Adrenal gland (tissue), 12 donors: ENCODE data around the gene RAP1GAP. TPM values are rescaled to one million over a fixed set of nuclear protein-coding genes. Genes with fewer than 3 reads are reported as not detected.
A peak's percentile ranks its signal among the peaks of the same experiment; 100 is the strongest.

Experiments
- DNase-seq, 7 donors: peaks; one replicate each; pipeline ENCODE4 v3.0.0-alpha.2; 2019 to 2020
- H3K27ac ChIP-seq, 5 donors: fragments of 200-600 bp; sonication (generic) in 4 of 5; 1 replicate in 3 of 5; 2 replicates in 2 of 5; pipeline versions ENCODE4 v1.5.1 to v1.8.0; 2016 to 2020; ENCODE audit warnings: mild to moderate bottlenecking in 1 of 5
- H3K27me3 ChIP-seq: fragments of 200-600 bp; 2 replicates; pipeline ENCODE4 v1.8.0; 2021
- H3K36me3 ChIP-seq, 2 donors: fragments of 200-600 bp; replicated peaks in 1 of 2; 1 replicate in 1 of 2; 2 replicates in 1 of 2; pipeline versions ENCODE4 v1.5.1 to v1.8.0; 2018 to 2022
- H3K4me1 ChIP-seq, 2 donors: fragments of 200-600 bp; replicated peaks in 1 of 2; 1 replicate in 1 of 2; 2 replicates in 1 of 2; pipeline versions ENCODE4 v1.5.1 to v1.8.0; 2018 to 2021
- H3K4me3 ChIP-seq, 4 donors: fragments of 200-600 bp; sonication (generic) in 3 of 4; one replicate each; pipeline ENCODE4 v1.5.1; 2016 to 2018
- H3K9me3 ChIP-seq, 3 donors: fragments of 200-600 bp; sonication (generic) in 1 of 3; replicated peaks in 1 of 3; 1 replicate in 2 of 3; 2 replicates in 1 of 3; pipeline versions ENCODE4 v1.5.1 to v1.8.0; 2016 to 2021
- CTCF ChIP-seq, 6 experiments: fragments of 450-650 bp in 4 of 6; fragments of 200-600 bp in 2 of 6; sonication (generic) in 1 of 6; IDR thresholded peaks; 1 replicate in 5 of 6; 2 replicates in 1 of 6; pipeline versions ENCODE4 v1.5.1 to v1.8.0; 2016 to 2021; ENCODE audit warnings: antibody characterized with exemption in 6 of 6, mild to moderate bottlenecking in 2 of 6, moderate library complexity in 1 of 6
- POLR2A ChIP-seq, 2 donors: fragments of 450-650 bp; IDR thresholded peaks; one replicate each; pipeline ENCODE4 v1.6.1; 2017; ENCODE audit warnings: antibody characterized with exemption in 2 of 2, mild to moderate bottlenecking in 2 of 2, moderate library complexity in 1 of 2
- WGBS, 4 donors: extraction: QIAGEN DNeasy Blood & Tissue Kit in 2 of 4; methylation state at CpG; one replicate each; pipeline versions ENCODE4 v1.1.5 to v1.1.7; 2013 to 2017; 5-methylcytosine and 5-hydroxymethylcytosine counted together
- intact Hi-C, 2 donors: fragments of 100-400 bp; cut with DNase I; formaldehyde crosslinking; loops; one replicate each; pipeline versions ENCODE4 v1.14.1 to v1.15.0; 2022 to 2023
- polyA plus RNA-seq, 3 donors: library from polyadenylated mRNA; stranded (reverse); fragments of 200-250 nt in 2 of 3; fragments of 350-450 nt in 1 of 3; fragmentation: Illumina TruSeq in 1 of 3; extraction: RNeasy Lipid Tissue Mini Kit (QIAGEN cat#74804) in 1 of 3; gene quantifications; one replicate each; pipeline ENCODE4 v1.2.3, GENCODE V29; 2013 to 2014
- total RNA-seq, 9 donors: library from RNA; depleted of rRNA in 4 of 9; stranded (reverse); fragments of >200 nt in 4 of 9; fragments of 120-200 nt in 1 of 9; fragmentation: NEBNext Ultra II Directional in 1 of 9; extraction: Animal tissue kit (Norgen Biotek cat#: 25700) in 1 of 9; gene quantifications; one replicate each; pipeline versions ENCODE4 v1.1.0 to v1.2.4, GENCODE V29; 2013 to 2023
- donor health status: healthy with polysubstance abuse.
- donor health status: Bipolar disorder and iron deficiency.
- donor health status: DM: yes; HTN: yes; CAD: no.
- donor health status: DM: no; HTN: no; CAD: no.
- donor health status: DM: no; HTN: no; CAD: no.
- donor health status: DM: yes; HTN: yes; CAD: no.

The RAP1GAP gene
- total and polyA plus RNA-seq, 12 donors: 52.4 to 409 (median 90.0) TPM

GRCh38 chr1:21696931-21697330, 27.8 kb upstream of the RAP1GAP start:
- DNase-seq: peak in 1 of 7 donors; percentile 39
- TF ChIP-seq POLR2A (IDR thresholded peaks at IDR 0.05) (no peak), CTCF (IDR thresholded peaks at IDR 0.05) (no peak)
- Histone ChIP-seq H3K36me3 (peaks cover 0 to 57% of the 10 kb centered on the region in 2 donors), H3K27me3 (no peaks in the 10 kb centered on the region), H3K4me3 (no peak overlapping the region), H3K9me3 (no peaks in the 10 kb centered on the region), H3K27ac (peak overlapping the region in 2 of 5 donors; percentile 43 to 59), H3K4me1 (peaks cover 0 to 5% of the 10 kb centered on the region in 2 donors)
- WGBS, 4 donors: 56 to 76% (median 61%) methylated on average over 6 of the region's 6 CpGs
- intact Hi-C loops: no loop called here

- Histone ChIP-seq H3K4me1 (peaks cover 0 to 5% of the 10 kb centered on the region in 2 donors), H3K27ac (no peak overlapping the region), H3K27me3 (no peaks in the 10 kb centered on the region), H3K9me3 (no peaks in the 10 kb centered on the region), H3K36me3 (peaks cover 0 to 54% of the 10 kb centered on the region in 2 donors), H3K4me3 (no peak overlapping the region)
- DNase-seq: no peak
- intact Hi-C loops: no loop called here
- TF ChIP-seq POLR2A (IDR thresholded peaks at IDR 0.05) (no peak), CTCF (IDR thresholded peaks at IDR 0.05) (no peak)
Observed at GRCh38 chr1:21693732-21694131, 24.6 kb upstream of the RAP1GAP start.

GRCh38 chr1:21691739-21692138, 22.6 kb upstream of the RAP1GAP start:
- Histone ChIP-seq H3K9me3 (no peaks in the 10 kb centered on the region), H3K27ac (no peak overlapping the region), H3K4me3 (no peak overlapping the region), H3K36me3 (peaks cover 0 to 65% of the 10 kb centered on the region in 2 donors), H3K4me1 (peaks cover 0 to under 1% of the 10 kb centered on the region in 2 donors), H3K27me3 (no peaks in the 10 kb centered on the region)
- TF ChIP-seq CTCF (IDR thresholded peaks at IDR 0.05) (no peak), POLR2A (IDR thresholded peaks at IDR 0.05) (no peak)
- WGBS, 4 donors: 45 to 63% (median 55%) methylated on average over 3 of the region's 3 CpGs
- intact Hi-C loops: no loop called here
- no peak for DNase-seq

- Histone ChIP-seq H3K27ac (no peak overlapping the region), H3K4me1 (no peaks in the 10 kb centered on the region), H3K4me3 (no peak overlapping the region), H3K9me3 (no peaks in the 10 kb centered on the region), H3K36me3 (peaks cover 0 to 79% of the 10 kb centered on the region in 2 donors), H3K27me3 (no peaks in the 10 kb centered on the region)
- DNase-seq: no peak
- intact Hi-C loops: no loop called here
- TF ChIP-seq POLR2A (IDR thresholded peaks at IDR 0.05) (no peak), CTCF (IDR thresholded peaks at IDR 0.05) (no peak)
- 81 to 88% (median 85%) methylated on average over 6 of the region's 6 CpGs for WGBS, 4 donors
Observed at GRCh38 chr1:21689661-21690372, 20.7 kb upstream of the RAP1GAP start.
